Ovary (tissue), 3 donors: ENCODE data around the gene ZNF341.

Experiments
- EP300 ChIP-seq: sonication (generic); formaldehyde crosslinking; IDR thresholded peaks from one replicate; pipeline ENCODE4 v1.6.1; 2017; ENCODE audit warnings: antibody characterized with exemption
- POLR2A ChIP-seq: fragments of 450-650 bp; IDR thresholded peaks from one replicate; pipeline ENCODE4 v1.6.1; 2017; ENCODE audit warnings: antibody characterized with exemption, mild to moderate bottlenecking, moderate library complexity
- TF ChIP-seq, protein P1 (sequence below), 3 donors: fragments of 450-650 bp in 2 of 3; fragments of 200-600 bp in 1 of 3; IDR thresholded peaks; one replicate each; pipeline versions ENCODE4 v1.5.1 to v1.8.0; 2016 to 2022; ENCODE audit warnings: antibody characterized with exemption in 3 of 3, mild to moderate bottlenecking in 1 of 3
- donor health status: DM: no; HTN: no; CAD: no.

DNA sequence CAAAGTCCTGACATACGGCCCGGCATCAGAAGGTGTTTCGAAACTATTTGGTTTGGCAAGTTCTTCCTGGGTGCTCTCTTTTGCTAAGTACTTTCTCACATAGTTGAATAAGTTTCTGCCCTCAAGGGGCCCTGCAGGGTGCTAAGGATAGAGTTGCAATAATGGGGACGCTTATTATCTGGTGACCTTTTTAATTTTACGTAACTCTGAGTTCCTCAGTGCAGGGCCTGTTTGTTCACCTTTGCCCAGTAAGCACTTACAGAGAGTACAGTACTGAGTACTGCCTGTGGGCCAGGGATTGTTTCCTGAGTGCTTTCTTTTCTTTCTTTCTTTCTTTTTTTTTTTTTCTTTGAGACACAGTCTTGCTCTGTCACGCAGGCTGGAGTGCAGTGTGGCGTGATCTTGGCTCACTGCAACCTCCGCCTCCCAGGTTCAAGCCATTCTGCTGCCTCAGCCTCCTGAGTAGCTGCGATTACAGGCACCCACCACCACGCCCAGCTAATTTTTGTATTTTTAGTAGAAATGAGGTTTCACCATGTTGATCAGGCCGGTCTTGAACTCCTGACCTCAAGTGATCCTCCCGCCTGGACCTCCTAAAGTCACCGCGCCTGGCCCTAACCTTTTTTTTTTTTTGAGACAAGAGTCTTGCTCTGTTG lies 7.2 kb upstream of the ZNF341 start:
- TF ChIP-seq, protein P1, sequence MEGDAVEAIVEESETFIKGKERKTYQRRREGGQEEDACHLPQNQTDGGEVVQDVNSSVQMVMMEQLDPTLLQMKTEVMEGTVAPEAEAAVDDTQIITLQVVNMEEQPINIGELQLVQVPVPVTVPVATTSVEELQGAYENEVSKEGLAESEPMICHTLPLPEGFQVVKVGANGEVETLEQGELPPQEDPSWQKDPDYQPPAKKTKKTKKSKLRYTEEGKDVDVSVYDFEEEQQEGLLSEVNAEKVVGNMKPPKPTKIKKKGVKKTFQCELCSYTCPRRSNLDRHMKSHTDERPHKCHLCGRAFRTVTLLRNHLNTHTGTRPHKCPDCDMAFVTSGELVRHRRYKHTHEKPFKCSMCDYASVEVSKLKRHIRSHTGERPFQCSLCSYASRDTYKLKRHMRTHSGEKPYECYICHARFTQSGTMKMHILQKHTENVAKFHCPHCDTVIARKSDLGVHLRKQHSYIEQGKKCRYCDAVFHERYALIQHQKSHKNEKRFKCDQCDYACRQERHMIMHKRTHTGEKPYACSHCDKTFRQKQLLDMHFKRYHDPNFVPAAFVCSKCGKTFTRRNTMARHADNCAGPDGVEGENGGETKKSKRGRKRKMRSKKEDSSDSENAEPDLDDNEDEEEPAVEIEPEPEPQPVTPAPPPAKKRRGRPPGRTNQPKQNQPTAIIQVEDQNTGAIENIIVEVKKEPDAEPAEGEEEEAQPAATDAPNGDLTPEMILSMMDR (IDR thresholded peaks at IDR 0.05), result no peak
- no peak for TF ChIP-seq EP300
- TF ChIP-seq POLR2A, result no peak
